Fibroblast of pulmonary artery (primary cell): Measurements from ENCODE around the gene WDR38.

Experiments used
- DNase-seq: peaks from one replicate; pipeline ENCODE4 v3.0.0-alpha.2; 2010; ENCODE audit warnings: low read depth
- H3K4me3 ChIP-seq: replicated peaks from 2 replicates; pipeline ENCODE4 v1.5.1; 2011; ENCODE audit warnings: low read depth, mild to moderate bottlenecking, control low read depth, low read length, moderate library complexity
- TF ChIP-seq, protein P1 (sequence below): IDR thresholded peaks from 2 replicates; pipeline ENCODE4 v1.5.1; 2011; ENCODE audit warnings: mild to moderate bottlenecking, control low read depth, low read length, inconsistent platforms; ENCODE audit errors: missing control alignments

The WDR38 gene

DNA sequence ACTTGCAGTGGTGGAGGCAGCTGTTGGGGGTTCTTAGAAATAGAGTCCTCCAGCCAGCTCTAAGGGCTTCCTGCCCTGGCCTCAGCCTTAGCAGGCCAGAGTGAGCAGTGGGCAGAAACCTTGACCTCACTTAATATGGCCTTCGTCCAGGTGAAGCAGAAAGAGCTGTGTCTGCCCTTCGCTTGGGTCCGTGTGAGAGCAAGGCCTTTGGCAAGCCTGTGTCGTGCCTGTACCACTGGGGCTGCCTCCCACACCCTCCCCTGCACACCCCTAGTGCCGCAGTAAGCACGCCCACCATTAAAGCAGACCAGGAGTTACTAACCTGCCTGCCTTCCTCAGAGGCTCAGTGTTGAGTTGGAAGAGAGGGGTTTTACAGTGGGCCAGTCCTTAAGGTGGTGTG, 22.2 kb downstream of the WDR38 start:
- no peak overlapping the region for H3K4me3 ChIP-seq
- TF ChIP-seq, protein P1, sequence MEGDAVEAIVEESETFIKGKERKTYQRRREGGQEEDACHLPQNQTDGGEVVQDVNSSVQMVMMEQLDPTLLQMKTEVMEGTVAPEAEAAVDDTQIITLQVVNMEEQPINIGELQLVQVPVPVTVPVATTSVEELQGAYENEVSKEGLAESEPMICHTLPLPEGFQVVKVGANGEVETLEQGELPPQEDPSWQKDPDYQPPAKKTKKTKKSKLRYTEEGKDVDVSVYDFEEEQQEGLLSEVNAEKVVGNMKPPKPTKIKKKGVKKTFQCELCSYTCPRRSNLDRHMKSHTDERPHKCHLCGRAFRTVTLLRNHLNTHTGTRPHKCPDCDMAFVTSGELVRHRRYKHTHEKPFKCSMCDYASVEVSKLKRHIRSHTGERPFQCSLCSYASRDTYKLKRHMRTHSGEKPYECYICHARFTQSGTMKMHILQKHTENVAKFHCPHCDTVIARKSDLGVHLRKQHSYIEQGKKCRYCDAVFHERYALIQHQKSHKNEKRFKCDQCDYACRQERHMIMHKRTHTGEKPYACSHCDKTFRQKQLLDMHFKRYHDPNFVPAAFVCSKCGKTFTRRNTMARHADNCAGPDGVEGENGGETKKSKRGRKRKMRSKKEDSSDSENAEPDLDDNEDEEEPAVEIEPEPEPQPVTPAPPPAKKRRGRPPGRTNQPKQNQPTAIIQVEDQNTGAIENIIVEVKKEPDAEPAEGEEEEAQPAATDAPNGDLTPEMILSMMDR = no peak
- no peak for DNase-seq

DNA sequence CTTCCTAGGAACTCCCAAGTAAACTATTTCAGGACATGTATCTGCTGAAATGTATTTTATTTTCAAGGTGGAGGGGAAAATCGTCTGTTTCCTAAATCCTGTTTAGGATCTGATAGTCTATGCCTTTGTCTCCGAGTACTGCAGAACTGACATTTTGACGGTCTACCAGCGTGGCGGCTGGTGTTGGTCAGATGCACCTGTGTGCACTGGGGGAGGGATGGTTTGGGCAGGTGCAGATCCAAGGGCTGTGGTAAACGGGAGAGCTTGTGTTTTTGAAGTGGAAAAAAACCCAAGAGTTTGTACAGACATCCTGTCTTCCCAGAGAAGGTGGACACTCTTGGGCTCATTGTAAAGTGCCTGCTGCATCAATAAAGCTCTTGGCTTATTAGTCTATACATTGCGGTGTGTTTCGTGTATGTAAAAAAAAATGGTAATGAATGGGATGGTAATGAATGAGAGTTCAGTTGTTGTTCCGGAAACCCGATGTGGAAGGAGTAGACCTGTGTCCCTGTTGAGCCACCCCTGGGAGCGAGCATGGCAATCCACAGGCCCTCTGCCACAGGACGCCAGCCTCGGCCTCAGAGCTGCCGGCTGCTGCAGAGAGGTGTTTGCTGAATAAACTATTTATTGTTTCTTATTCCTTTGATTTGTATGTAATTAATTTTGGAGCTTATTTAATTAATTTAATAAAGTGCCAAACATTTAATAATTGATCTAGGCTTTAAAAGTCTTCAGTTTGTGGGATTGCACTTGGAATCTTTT, 23.9 kb downstream of the WDR38 start:
- TF ChIP-seq, protein P1 = no peak
- DNase-seq = no peak
- H3K4me3 ChIP-seq = no peak overlapping the region

DNA sequence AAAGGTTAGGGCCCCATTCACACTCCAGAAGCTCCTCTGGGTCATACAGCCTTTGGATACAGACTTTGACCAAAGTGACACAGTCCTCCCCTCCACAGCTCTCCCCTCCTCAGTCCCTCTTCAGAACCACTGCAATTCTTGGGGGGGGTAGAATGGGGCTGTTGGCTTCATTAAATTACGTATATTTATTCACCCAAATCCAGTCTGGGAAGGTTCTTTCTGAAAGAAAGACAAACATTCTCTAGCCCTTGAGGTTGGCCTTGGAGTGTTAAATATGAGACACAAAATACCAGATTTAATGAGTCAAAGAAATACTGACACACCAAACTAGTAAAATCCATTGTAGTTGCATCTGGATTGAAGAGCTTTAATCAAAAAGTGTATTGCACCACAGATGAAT, 24.8 kb downstream of the WDR38 start:
- H3K4me3 ChIP-seq = no peak overlapping the region
- no peak for DNase-seq
- TF ChIP-seq, protein P1 = no peak

DNA sequence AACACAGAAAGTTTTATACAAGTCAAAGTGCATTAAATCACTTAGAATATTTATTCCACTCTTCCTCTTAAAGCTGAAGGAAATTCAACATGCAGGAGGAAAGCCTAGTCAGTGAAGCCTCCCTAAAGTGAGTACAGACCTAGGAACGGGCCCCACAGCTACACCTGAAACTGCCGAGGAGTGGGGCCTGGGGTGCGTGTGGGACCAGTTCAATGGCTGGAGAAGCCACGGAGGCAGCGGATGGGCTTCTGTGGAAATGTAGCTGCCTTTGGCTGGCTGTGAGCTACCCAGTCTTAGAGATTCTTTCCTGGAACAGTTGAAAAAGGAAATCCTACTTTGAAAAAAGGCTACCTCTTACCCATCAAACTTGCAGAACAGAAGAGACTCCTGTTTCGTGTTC, 25.3 kb downstream of the WDR38 start:
- H3K4me3 ChIP-seq = no peak overlapping the region
- TF ChIP-seq, protein P1 = no peak
- no peak for DNase-seq

DNA sequence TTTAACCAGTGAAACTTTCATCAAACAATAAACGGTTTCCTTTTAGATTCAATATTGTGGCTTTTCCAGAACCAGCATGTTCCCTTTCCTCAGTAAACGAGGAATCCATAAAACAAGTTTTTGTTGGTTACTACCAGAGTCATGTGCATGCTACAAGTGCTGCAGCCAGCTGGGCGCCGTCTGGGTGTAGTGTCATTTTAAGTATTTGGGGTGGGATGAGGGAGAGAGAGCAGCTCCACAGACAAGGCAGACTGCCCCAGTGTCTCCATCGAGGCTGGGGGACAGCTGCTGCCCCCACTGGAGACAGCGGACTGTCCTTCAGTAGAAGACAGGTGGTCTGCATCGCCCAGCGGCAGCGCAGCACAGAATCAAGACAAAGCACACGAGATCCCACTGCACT, 26.0 kb downstream of the WDR38 start:
- TF ChIP-seq, protein P1 = no peak
- no peak for DNase-seq
- H3K4me3 ChIP-seq = no peak overlapping the region

DNA sequence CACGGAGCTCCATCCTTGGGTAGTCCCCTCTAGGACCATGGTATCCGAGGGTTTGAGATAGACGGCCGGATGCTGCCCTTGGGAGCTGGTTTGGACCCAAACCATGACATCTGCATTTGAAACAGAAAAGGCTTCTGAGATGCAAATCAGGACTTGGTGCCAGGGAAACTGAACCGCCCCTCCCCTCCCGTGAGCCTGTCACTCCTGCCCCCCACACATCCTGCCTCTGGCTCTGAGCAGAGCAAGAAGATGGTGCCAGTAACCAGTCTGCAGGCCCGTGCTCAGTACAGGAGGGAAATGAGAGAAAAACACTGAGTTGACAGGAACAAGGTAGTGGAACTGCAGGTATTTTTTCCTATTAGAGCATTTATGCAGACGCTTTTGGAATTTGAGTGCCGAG, 27.2 kb downstream of the WDR38 start:
- TF ChIP-seq, protein P1 = no peak
- no peak for DNase-seq
- H3K4me3 ChIP-seq = no peak overlapping the region
